HepG2 (cell line): Measurements from ENCODE around the gene VEGFA. TPM values are rescaled to one million over a fixed set of nuclear protein-coding genes. Genes with fewer than 3 reads are reported as not detected.
A peak's percentile ranks its signal among the peaks of the same experiment; 100 is the strongest.

Experiments
- AGO2 ChIP-seq: fragments of 200-400 bp; formaldehyde crosslinking; optimal IDR thresholded peaks from 2 replicates; pipeline ENCODE3; 2017; ENCODE audit warnings: mild to moderate bottlenecking, low read depth, low read length, moderate library complexity
- ARID4A ChIP-seq: sonication (generic); formaldehyde crosslinking; IDR thresholded peaks from 2 replicates; pipeline ENCODE4 v1.5.0; 2020; ENCODE audit warnings: mild to moderate bottlenecking, missing genetic modification reagents, borderline replicate concordance
- ERF ChIP-seq: IDR thresholded peaks from 2 replicates; pipeline ENCODE4 v1.6.1; 2018; ENCODE audit warnings: missing biosample characterization, missing genetic modification reagents
- HOXA5 ChIP-seq: sonication (generic); formaldehyde crosslinking; IDR thresholded peaks from 2 replicates; pipeline ENCODE4 v1.4.0; 2020; ENCODE audit warnings: missing genetic modification reagents
- KDM3A ChIP-seq: IDR thresholded peaks from 2 replicates; pipeline ENCODE4 v1.6.1; 2018; ENCODE audit warnings: low read depth, missing compliant biosample characterization
- NFAT5 ChIP-seq: sonication (generic); formaldehyde crosslinking; IDR thresholded peaks from 2 replicates; pipeline ENCODE4 v1.4.0; 2020; ENCODE audit warnings: missing genetic modification reagents
- RARG ChIP-seq: sonication (generic); formaldehyde crosslinking; IDR thresholded peaks from 2 replicates; pipeline ENCODE4 v1.4.0; 2020; ENCODE audit warnings: low read depth, mild to moderate bottlenecking, missing genetic modification reagents
- SNAPC4 ChIP-seq: sonication (generic); formaldehyde crosslinking; IDR thresholded peaks from 2 replicates; pipeline ENCODE4 v1.4.0; 2020; ENCODE audit warnings: mild to moderate bottlenecking, missing genetic modification reagents
- TFAP4 ChIP-seq: sonication (generic); IDR thresholded peaks from 2 replicates; pipeline ENCODE4 v1.6.1; 2016; ENCODE audit warnings: low read depth, borderline replicate concordance
- ZNF333 ChIP-seq: sonication (generic); formaldehyde crosslinking; IDR thresholded peaks from 2 replicates; pipeline ENCODE4 v1.4.0; 2020; ENCODE audit warnings: mild to moderate bottlenecking, missing genetic modification reagents, borderline replicate concordance
- ZNF501 ChIP-seq: sonication (generic); formaldehyde crosslinking; IDR thresholded peaks from 2 replicates; pipeline ENCODE4 v1.5.1; 2020; ENCODE audit warnings: mild to moderate bottlenecking, moderate library complexity, missing genetic modification reagents
- ZNF652 ChIP-seq: IDR thresholded peaks from 2 replicates; pipeline ENCODE4 v1.6.1; 2016; ENCODE audit warnings: low read depth, borderline replicate concordance
- polyA plus RNA-seq, 8 experiments: library from polyadenylated mRNA; depleted of rRNA in 3 of 8; stranded (reverse) in 7 of 8; unstranded in 1 of 8; fragments of >200 nt; fragmentation: Illumina TruSeq in 4 of 8; extraction: Trizol in 4 of 8; gene quantifications; 2 replicates each; pipeline versions ENCODE4 v1.2.1 to v1.2.3, GENCODE V29; 2011 to 2016; ENCODE audit warnings: low read depth in 4 of 8, missing spikeins in 1 of 8, mixed read lengths in 1 of 8; ENCODE audit not compliant: insufficient read depth in 1 of 8
- total RNA-seq, 5 experiments: library from RNA; depleted of rRNA; stranded (reverse); fragments of >200 nt; fragmentation: Illumina TruSeq; extraction: Trizol; gene quantifications; 2 replicates each; pipeline ENCODE4 v1.2.3, GENCODE V29; 2016; ENCODE audit warnings: low read depth in 1 of 5

Gene VEGFA
- total and polyA plus RNA-seq, 2 of the 13 experiments (the other 11 are each of a cell fraction or from before 2014, with no cell fraction given), result 68.1 to 629 TPM

- TF ChIP-seq TFAP4 (peak; percentile 33; the same call in 1 of the 2 replicates), KDM3A (CRISPR knock-in tag) (0 out of 2 replicates have a peak, but pooled peaks have one; percentile 42), AGO2 (no peak), ZNF652 (CRISPR knock-in tag) (peak; percentile 76), ZNF501 (CRISPR knock-in tag) (peak; percentile 45; the same call in 1 of the 2 replicates), ERF (CRISPR knock-in tag) (peak; percentile 56; the same call in 1 of the 2 replicates), NFAT5 (CRISPR knock-in tag) (no peak), SNAPC4 (no peak), HOXA5 (no peak), ARID4A (CRISPR knock-in tag) (peak; percentile 15; the same call in 1 of the 2 replicates), ZNF333 (CRISPR knock-in tag) (no peak), RARG (CRISPR knock-in tag) (no peak)
Measured at GRCh38 chr6:43767553-43768505, 2.2 kb upstream of the VEGFA start (continued).
